Measurements from ENCODE around the gene DLG2.
"Not testable (repeated sequence)": the region's sequence is repeated elsewhere in the genome, so short reads cannot be mapped to it uniquely, and the experiment has no call there.

DLG2 gene

DNA sequence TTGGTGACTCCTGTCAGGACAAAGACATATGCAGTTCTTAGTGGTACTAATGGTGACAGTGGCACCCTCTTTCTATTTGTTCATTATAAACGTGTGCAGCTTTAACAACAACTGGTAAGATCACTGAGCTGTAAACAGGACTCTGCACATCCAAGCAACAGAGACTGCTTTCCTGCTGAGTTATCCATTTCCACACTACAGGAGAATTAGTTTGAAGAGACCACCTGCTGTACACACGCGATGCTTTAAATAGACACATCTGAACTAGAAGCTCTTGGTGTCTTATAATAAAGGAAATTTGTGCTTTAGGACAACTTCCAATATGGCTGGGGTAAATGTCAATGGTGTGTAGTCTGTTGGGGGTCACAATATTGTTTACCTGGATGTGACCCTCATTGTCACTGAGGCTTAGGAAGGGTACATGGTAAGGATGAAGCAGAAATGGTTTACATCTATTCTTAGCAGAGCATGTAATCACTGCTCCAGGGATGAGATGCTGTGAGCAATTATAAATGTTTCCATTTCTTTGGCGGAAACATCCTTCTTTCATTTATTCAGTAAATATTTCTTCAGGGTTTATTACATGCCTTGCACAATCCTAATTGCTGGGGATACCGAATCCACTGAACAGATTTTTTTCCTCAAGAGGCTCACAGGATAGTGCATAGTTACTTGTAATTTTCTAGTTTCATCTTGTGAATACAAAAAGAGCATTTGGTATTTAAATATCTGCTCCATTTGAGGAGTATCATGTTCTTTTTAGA is 1987.0 kb downstream of the DLG2 start:
- no peak for DNase-seq

DNA sequence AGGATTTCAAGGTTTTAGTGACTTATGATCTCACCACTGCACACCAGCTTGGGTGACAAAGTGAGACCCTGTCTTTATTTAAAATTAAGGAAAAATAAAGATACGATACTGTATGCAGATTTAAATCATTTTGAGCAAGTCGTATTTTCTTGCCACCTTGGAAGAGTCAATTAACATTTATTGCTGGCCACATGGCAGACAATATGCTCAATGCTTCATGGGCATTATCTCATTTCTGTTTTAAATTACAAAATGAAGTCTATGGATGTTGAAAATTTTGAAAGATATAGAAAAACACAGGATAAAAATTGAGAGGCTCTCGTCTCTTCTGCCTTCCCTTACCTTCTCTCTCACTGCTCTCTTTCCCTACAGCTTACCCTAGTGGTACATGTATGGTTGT is 1992.0 kb downstream of the DLG2 start:
- DNase-seq = no peak

DNA sequence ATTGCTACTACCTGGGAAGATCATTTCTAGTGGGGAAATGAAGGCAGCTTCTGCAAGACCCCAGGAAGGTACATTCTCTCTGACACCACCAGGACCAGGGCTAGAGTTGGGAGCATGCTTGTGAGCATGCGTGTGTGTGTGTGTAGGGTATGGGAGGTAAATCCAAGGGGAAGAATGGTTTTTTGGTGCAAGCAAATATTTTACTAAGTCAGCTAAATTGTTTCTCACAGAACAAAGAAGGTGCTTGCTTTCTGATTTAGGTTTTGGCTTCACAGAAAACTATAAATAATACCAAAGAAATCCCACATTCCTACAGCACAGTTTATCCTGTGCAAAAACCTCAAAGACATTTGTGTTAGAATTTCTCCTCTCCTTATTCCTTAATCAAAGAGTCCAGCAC is 1996.9 kb downstream of the DLG2 start:
- no peak for DNase-seq

DNA sequence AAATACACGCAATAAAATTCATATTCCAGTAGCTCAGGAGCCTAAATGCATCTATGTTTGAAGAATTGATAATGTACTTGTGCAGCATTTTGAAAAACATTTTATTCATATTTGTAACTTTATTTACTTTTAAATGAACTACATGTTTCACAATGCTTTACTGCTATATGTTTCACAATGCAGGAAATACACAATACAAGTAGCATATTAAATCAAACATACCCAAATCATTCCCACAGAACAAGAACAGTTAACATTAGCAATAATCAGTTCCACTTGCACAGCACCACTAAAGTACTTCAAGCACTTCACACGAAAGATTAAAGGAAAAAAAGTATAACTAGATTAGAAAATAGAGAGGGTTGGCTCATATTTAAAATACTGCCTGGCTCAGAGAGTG is 1997.4 kb downstream of the DLG2 start:
- DNase-seq = no peak

DNA sequence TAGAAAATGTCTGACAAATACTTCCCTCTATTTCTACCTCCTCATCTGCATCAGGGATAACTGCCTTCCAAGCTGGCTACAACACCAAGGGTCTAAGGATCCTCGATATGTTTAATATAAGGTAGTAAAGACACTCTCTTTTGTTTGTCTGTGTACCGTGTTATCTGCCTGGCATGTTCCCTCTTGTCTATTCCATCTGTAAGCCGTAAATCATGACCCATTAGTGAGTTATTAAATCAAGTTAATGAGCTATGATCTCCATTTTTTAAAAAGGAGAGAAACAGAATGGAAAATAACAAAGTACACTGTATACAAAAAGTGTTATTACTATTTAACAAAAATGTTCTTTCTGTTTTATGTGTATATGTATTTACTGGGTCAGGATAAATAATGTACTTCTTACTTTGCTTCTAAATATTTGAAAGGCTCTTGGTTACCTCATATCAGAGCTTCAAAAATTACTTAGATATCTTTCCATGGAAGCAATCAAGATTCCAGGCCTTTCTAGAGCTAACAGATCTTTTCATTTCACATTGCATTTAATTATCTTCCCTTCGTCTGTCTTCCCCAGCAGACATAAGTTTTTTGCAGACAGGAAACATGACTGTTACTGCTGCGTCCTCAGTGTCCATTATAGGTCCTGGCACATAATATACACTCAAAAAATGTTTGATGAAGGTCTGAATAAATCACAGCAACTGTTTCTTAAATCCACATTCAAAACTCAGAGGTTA is 1998.4 kb downstream of the DLG2 start:
- no peak for DNase-seq

DNA sequence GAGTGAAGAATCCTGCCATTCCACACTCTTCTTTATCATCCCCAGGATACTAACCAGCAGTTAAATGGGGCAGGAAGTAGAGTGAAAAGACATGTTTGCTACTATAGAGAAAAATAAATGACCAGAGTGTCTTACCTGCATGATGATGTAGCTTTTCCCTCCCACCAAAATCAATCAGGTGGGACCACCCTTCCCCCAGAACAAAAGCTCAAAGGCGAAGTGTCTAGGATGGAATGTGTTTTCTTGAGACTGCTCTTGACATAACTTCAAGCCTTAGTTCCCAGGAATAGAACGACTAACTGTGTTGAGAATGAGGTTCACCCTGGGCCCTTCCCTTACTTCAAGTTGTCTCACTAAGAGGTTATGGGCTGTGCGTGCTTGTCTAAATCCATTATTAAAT is 2001.8 kb downstream of the DLG2 start:
- no peak for DNase-seq

DNA sequence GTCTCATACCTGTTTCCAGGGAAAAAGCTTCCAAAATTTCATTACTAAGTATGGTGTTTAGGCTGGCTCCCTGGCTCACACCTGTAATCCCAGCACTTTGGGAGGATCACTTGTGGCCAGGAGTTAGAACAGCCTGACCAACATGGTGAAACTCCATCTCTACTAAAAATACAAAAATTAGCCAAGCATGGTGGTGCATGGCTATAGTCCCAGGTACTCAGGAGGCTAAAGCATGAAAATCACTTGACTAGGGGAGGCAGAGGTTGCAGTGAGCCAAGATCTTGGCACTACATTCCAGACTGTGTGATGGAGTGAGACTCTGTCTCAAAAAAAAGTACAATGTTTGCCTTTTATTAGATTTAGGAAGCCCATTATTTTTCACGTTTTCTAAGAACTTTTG is 2009.5 kb downstream of the DLG2 start:
- no peak for DNase-seq

DNA sequence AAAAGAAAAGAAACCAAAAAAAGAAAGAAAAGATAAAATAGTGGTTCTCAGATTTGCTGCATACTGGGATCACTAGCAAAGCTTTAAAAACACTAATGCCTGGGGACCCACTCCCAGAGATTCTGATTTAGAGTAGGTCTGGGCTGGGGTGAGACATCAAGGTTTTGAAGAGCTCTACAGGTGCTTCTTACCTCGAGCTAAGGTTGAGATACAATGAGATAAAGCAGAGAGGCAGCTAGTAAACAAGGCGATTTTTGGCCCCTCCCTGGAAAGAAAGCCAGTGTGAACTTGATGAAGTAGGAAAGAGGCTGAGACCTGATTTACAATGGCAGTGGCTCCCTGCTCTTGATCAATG is 2013.4 kb downstream of the DLG2 start:
- no peak for DNase-seq

DNA sequence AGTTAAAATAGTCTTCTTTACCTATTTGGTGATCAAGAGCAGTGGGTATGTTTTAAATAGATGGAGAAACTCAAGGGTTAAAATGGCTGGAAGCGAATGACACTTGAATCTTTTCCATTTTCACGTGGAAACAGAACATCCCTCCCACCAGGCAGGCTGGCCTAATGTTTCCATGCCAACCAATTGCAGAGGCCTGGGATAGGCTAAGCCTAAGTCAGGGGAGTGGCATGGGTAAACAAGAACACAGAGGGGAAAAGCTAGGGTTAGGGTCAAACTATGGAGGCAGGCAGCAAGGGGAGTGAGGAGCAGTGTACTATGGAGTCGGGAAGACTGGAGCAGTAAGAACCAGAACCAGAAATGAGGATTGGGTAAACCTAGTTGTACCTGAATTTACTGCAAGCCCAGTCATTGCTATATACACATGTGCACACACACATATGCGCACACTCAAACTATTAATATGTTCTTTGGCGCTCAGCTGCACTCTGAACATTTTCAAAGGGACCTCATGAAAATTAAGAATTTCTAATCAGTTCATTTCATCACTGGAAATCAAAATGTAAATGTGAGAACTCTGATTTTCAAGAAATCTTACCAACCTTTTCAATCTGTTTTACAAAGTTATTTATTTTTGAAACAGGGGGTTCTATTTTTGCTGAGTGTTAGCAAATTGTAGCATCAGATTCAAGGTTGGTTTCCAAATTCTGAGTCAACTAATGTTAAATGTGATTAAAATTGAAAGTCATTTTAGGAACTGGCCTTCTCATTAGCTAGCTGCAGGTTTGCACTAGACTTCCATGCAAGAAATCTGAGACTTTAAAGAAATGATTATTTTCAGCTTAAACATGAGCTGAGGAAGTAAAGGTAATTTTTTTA is 2014.0 kb downstream of the DLG2 start:
- DNase-seq = no peak

DNA sequence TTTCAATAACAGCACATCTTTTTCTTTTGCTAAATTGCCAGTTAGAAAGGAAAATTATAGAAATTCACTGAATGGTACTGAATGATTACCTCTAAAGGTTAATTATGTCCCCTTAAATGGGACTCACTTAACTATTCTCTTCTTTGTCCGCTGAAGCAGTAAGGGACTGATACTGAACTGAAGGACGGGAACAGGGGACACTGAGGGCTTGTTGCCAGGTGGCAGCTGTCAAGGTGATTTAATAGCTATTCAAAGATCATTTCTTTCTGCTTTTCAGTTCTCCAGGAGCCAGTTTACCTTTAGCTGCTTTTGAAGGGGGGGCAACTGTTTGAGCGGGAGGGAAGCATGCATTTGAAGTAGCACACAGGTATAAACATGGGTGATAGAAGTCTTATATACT is 2015.5 kb downstream of the DLG2 start:
- no peak for DNase-seq

DNA sequence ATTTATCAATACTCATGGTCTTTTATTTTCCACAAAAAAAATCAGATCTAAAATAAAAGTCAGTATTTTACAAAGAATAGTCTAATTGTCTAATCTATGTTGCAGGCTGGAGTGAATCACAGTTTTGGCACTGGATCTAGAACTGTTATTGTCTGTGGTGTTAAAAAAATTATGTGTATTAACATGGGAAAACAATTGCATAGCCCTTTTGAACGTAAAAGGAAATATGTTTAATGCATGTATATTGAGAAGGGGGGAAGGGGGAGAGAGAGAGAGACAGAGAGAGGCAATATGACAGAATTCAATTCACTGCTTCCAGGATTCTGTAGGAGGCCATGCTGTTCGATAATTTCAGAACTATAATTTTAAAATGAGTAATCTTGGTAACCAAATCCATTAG is 2016.1 kb downstream of the DLG2 start:
- DNase-seq = no peak

DNA sequence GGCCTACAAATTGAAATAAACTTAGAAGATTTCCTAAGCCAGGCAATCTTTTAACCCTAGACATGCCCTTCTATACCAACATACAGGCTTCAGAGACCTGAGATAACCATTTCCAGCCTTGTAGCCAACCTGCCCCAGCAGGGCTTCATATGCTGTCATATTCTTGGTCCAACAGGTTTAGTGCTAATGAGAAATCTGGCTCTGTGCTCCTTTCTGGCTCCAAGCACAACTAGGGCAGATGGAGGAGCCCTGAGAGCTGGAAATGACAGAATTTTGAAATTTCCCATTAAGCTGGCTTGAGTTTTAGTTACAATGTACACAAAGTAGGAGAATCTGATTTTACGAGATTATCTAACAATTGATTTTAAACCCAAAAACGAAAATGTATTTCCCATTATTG is 2018.0 kb downstream of the DLG2 start:
- no peak for DNase-seq

DNA sequence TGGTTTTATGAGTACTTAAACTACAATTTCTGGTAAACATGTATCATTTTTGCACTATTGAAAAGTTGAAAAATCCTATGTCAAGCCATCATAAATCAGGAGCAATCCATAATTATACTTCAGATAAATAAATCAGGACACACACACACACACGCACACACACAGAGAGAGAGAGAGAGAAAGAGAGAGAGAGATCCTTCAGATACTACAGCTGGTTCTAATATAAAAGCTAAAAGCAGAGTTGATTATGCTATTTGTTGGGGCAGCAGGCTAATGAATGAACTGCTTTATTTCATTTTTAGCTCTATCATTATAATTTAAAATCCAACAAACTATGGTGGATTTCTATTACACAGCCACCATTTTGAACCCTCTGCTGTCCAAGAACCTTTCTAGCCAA is 2018.6 kb downstream of the DLG2 start:
- DNase-seq = no peak

DNA sequence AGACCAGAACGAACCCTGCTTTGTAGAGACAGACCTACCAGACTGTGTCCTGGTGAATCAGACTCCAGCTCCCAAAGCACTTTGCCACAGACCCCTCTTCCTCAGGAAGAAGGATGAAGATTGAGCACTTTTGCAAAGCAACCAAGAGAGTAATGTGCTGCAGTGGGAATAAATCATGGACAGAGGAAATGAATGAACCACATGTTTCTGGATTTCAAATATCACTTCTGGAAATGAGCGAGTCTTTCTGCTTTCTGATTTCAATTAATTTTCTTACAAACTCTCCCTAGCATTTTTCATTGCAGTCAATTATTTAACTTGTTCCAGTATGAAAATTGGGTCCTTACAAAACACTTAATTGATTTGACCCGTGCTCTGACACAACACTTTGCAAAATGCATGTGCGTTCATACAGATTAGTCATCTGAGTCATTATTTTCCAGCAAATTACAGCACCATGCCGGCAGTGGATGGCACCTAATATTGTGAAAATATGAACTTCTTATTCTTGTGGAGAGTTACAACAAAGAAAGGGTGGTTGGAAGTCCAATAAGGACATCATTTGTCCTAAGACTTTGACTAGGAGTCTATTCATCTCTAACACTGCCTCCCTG is 2025.1 kb downstream of the DLG2 start:
- no peak for DNase-seq

DNA sequence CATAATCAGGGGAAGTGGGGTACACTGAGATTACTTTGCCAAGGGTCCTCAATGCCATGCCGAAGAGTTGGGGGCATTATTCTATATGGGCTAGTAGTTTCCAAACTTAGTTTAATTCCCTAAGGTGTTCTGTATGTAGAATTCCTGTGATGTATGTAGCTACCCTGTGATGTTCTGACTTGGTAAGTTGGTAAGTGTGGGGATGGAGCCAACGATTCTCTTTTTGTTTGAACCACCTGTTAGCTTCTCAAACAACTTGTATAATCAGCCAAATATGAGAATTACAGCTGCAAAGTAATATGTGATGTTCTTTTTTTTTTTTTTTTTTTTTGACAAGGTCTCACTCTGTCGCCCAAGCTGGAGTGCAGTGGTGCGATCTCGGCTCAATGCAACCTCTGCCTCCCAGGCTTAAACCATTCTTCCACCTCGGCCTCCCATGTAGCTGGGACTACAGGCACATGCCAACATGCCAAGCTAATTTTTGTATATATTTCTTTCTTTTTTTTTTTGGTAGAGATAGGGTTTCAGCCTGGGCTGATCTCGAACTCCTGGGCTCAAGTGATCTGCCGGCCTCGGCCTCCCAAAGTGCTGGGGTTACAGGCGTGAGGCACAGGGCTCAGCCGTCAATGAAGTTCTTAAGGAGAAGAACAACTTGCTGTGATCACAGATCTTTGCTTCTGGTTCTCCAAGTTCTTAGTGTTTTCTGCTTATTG is 2025.8 kb downstream of the DLG2 start:
- DNase-seq = no peak

DNA sequence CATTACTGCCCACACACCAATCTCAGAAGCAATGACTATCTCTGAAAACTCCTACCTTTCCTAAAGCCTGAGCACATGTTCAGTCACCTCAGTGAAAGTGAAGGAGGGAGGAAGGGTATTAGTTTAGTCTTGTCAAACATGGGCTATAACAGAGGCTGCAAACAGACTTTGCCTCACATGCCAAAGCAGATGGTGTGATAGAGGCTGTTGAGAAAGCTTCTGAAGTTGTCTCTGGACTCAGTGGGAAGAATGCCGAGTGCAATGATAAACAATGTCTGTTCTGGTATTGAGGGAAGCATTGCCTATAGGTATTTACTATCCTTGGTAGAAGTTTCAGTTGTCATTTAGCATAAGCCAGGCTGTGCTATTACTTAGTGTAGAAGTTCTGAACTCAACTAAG is 2026.5 kb downstream of the DLG2 start:
- DNase-seq = no peak

DNA sequence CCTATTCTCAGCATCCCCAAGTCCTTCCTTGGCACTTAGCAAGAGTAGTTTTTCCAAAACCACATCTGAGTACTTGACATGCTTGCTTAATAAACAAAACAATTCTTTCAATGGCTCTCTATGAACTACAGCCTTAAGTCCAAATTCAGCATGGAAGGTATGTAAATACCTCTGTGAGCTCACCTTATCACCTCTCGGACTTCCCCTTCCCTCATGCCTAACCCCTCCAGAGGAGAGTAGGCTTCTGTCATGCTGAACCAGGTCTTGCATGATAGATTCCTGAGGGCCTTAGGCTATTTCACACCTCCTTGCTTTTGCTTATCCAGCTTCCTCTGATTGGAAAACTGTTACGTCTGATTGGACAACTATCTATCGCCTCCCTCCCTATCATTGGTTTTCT is 2028.1 kb downstream of the DLG2 start:
- no peak for DNase-seq

DNA sequence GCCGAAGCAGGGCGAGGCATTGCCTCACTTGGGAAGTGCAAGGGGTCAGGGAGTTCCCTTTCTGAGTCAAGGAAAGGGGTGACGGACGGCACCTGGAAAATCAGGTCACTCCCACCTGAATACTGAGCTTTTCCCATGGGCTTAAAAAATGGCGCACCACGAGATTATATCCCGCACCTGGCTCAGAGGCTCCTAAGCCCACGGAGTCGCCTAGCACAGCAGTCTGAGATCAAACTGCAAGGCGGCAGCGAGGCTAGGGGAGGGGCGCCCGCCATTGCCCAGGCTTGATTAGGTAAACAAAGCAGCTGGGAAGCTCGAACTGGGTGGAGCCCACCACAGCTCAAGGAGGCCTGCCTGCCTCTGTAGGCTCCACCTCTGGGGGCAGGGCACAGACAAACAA is 2039.3 kb downstream of the DLG2 start:
- not testable (repeated sequence) for DNase-seq

DNA sequence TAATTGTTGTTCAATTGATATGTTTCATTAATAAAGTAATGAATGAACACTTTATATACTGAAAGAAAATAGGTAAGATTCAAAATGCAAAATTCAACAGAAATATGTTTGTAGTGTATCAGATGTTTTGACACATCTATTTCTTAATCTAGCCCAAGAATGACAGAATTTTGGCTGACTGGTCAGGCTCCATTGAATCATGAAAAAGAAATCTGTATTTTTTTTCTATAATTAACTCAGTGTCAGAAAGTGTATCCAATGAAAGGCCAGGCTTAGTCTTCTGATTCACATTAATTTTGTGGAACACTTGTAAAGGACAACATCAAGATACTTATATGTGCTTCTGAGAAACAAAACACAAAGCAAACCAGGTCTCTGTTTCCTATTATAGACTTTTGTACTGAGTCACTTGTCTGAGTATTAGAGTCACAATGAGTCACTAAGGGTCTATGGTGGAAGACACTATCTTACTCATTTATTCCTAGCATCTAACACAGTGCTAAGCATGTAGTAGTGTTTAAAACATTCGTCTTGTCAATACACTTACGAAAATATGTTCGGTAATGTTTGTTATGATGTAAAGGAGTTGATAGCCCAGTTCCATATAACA is 2043.3 kb downstream of the DLG2 start:
- DNase-seq = no peak

DNA sequence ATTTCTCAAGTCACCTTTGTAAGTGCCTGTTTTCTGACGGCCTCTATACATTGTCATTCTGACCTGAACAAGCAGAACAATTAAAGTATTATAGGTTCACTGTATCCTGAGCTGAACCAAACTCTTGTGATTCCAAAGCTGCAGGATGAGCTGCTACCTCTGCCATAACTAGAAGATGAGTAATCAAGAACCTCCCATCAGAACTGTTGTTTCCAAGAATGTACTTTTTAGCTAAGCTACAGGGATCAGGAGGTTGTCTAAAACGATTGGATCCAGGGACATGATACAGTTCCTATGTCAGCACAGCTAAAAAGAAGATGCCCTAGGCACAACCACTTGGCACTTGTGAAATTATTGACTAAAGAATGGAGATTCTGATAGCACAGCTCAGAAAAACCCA is 2052.6 kb downstream of the DLG2 start:
- DNase-seq = no peak

DNA sequence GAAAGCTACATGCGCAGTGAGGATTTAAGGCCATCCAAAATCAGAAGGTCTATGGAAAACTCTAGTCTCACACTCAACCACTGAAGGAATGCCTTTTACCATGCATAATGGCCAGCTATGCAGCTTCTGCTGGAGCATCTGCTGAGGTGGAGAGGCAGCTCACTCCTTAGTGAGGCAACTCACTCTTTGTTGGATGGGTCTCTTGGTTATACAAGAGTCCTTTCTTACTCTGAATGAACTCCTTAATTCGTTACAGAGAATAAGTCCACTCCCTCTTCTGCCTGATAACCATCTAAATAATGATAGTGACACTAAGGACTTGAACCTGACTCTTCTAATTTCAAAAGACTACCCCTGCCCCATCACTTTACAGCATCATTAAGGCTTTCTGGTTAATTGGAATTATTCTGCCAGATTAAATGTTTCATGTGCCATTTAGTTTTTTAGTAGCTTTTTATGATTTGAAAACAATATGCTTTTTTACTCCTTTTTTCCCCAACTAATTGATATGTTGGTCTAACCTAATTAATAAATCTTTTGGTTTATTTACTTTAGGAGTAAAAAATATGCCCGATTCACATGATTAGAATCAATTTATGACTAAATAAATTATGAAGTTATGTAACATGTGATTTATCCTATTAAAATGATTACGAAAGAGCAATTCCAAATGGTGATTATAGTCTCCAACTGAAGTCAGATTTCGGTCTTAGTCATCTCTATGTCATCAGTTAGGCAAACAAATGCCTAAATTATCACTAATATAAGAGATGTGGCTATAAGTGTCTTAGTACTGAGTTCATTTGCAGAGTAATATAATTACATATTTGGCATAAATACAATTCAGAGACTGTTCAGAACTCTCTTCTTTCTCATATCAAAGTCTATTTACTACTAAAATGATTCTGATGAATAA is 2054.3 kb downstream of the DLG2 start:
- DNase-seq = no peak

All from MV-4-11 (cell line).